NCI-H1105 (cell line): ENCODE results near the gene BCAM.
"Not testable (repeated sequence)": the region's sequence is repeated elsewhere in the genome, so short reads cannot be mapped to it uniquely, and the experiment has no call there.

Experiments used
- DNase-seq: peaks from one replicate; lab custom pipeline; 2025; lab: John Stamatoyannopoulos, UW

The BCAM gene

GRCh38 chr19:44817725-44818465 is 9.0 kb downstream of the BCAM start:
- no peak for DNase-seq

- no peak for DNase-seq
These were observed 9.6 kb downstream of the BCAM start for GRCh38 chr19:44818466-44819031.

GRCh38 chr19:44819246-44819832 is 10.4 kb downstream of the BCAM start:
- DNase-seq, result no peak

- no peak for DNase-seq
These were observed 12.0 kb downstream of the BCAM start for GRCh38 chr19:44820648-44821609.

- DNase-seq, result no peak
These were observed 13.3 kb downstream of the BCAM start for GRCh38 chr19:44822177-44822576.

GRCh38 chr19:44822670-44823372 is 13.9 kb downstream of the BCAM start:
- no peak for DNase-seq

- DNase-seq, result no peak
These were observed 14.4 kb downstream of the BCAM start for GRCh38 chr19:44823373-44823698.

- DNase-seq, result no peak
These were observed 15.9 kb downstream of the BCAM start for GRCh38 chr19:44824761-44825160.

GRCh38 chr19:44832875-44833274 is 24.0 kb downstream of the BCAM start:
- not testable (repeated sequence) for DNase-seq

GRCh38 chr19:44834399-44834798 is 25.5 kb downstream of the BCAM start:
- not testable (repeated sequence) for DNase-seq

GRCh38 chr19:44839276-44839675 is 30.4 kb downstream of the BCAM start:
- no peak for DNase-seq

- DNase-seq, result no peak
These were observed 31.9 kb downstream of the BCAM start for GRCh38 chr19:44840811-44841210.

- no peak for DNase-seq
These were observed 32.3 kb downstream of the BCAM start for GRCh38 chr19:44841231-44841630.

GRCh38 chr19:44845286-44845611 is 36.3 kb downstream of the BCAM start:
- DNase-seq, result no peak

- peak; percentile 96 for DNase-seq
These were observed 36.9 kb downstream of the BCAM start, which contains the start of gene NECTIN2 for GRCh38 chr19:44845612-44846454. Gene NECTIN2 (plus strand): TSS chr19:44846297. CDS start chr19:44846526, 229 bp downstream.

- no peak for DNase-seq
These were observed 37.7 kb downstream of the BCAM start for GRCh38 chr19:44846455-44847143.

GRCh38 chr19:44847144-44848035 is 38.5 kb downstream of the BCAM start:
- peak; percentile 75 for DNase-seq

GRCh38 chr19:44848036-44848811 is 39.3 kb downstream of the BCAM start:
- no peak for DNase-seq
